OCI-LY7 (cell line): ENCODE data around the gene ABCD1. TPM values are rescaled to one million over a fixed set of nuclear protein-coding genes. Genes with fewer than 3 reads are reported as not detected.
"Not testable (repeated sequence)": the region's sequence is repeated elsewhere in the genome, so short reads cannot be mapped to it uniquely, and the experiment has no call there.

Experiments
- BruUV-seq: library from RNA; stranded (reverse); fragments of 400-500 nt; replicated peaks from 2 replicates; lab custom pipeline; 2021; lab: Mats Ljungman, UMichigan
- CTCF ChIA-PET: fragments of 300-600 bp; sonication (Branson Sonifier 250); formaldehyde crosslinking; loops from one replicate; lab custom pipeline; 2022; ENCODE audit warnings: antibody characterized with exemption; ENCODE audit not compliant: unreplicated experiment; lab: Charles Lee
- POLR2A ChIA-PET: fragments of 300-600 bp; sonication (Branson Sonifier 250); formaldehyde crosslinking; loops from one replicate; lab custom pipeline; 2022; ENCODE audit warnings: antibody characterized with exemption; lab: Charles Lee
- DNase-seq: peaks from one replicate; pipeline ENCODE4 v3.0.0-alpha.2; 2015; ENCODE audit warnings: low spot score
- H2AFZ ChIP-seq: fragments of 200-600 bp; sonication (generic), shearing (Covaris generic); 2 replicates; pipeline ENCODE4 v1.6.1; 2014; ENCODE audit warnings: mild to moderate bottlenecking, antibody characterized with exemption, low read length, moderate library complexity
- H3K27ac ChIP-seq: fragments of 200-600 bp; sonication (generic); 2 replicates; pipeline ENCODE4 v1.5.1; 2014; ENCODE audit warnings: mixed run types, low read depth, mild to moderate bottlenecking, moderate library complexity, low read length, inconsistent platforms; ENCODE audit not compliant: poor library complexity, severe bottlenecking
- H3K36me3 ChIP-seq: fragments of 200-600 bp; sonication (generic); 2 replicates; pipeline ENCODE4 v1.6.1; 2014; ENCODE audit warnings: mild to moderate bottlenecking, antibody characterized with exemption, low read length, moderate library complexity, mixed read lengths; ENCODE audit not compliant: insufficient read depth
- H3K4me1 ChIP-seq: fragments of 200-600 bp; sonication (generic); 2 replicates; pipeline ENCODE4 v1.5.1; 2014; ENCODE audit warnings: mild to moderate bottlenecking, low read length; ENCODE audit not compliant: insufficient read depth, poor library complexity, severe bottlenecking
- H3K4me2 ChIP-seq: fragments of 200-600 bp; sonication (generic); 2 replicates; pipeline ENCODE4 v1.6.1; 2014; ENCODE audit warnings: mild to moderate bottlenecking, low read length
- H3K4me3 ChIP-seq: fragments of 200-600 bp; sonication (generic); 2 replicates; pipeline ENCODE4 v1.5.1; 2014; ENCODE audit warnings: mild to moderate bottlenecking, low read depth, low read length; ENCODE audit not compliant: poor library complexity, severe bottlenecking
- H3K79me2 ChIP-seq: fragments of 200-600 bp; sonication (generic); 2 replicates; pipeline ENCODE4 v1.6.1; 2016; ENCODE audit warnings: low read depth, mild to moderate bottlenecking, low read length, moderate library complexity, mixed read lengths; ENCODE audit not compliant: insufficient read depth
- H3K9me2 ChIP-seq: fragments of 200-600 bp; sonication (generic); 2 replicates; pipeline ENCODE4 v1.6.1; 2016; ENCODE audit warnings: mild to moderate bottlenecking, low read length, mixed read lengths; ENCODE audit not compliant: insufficient read depth
- H3K9me3 ChIP-seq: fragments of 200-600 bp; sonication (generic); 2 replicates; pipeline ENCODE4 v1.6.1; 2014; ENCODE audit warnings: mild to moderate bottlenecking, mixed run types, low read length, mixed read lengths
- H4K20me1 ChIP-seq: fragments of 200-600 bp; sonication (generic); 2 replicates; pipeline ENCODE4 v1.6.1; 2014; ENCODE audit warnings: mild to moderate bottlenecking, antibody characterized with exemption, low read length, moderate library complexity, mixed read lengths; ENCODE audit not compliant: insufficient read depth
- CTCF ChIP-seq: fragments of 200-600 bp; sonication (generic); conservative IDR thresholded peaks from 2 replicates; pipeline ENCODE4 v1.5.1; 2014; ENCODE audit warnings: mild to moderate bottlenecking, antibody characterized with exemption, low read length, moderate library complexity, mixed read lengths
- EZH2phosphoT487 ChIP-seq: fragments of 200-600 bp; sonication (generic); IDR thresholded peaks from 2 replicates; pipeline ENCODE4 v1.6.1; 2018; ENCODE audit warnings: low read depth, borderline replicate concordance, mild to moderate bottlenecking, mixed run types, antibody characterized with exemption, low read length, moderate library complexity, mixed read lengths
- intact Hi-C: fragments of 100-400 bp; cut with micrococcal nuclease; formaldehyde crosslinking; loops from one replicate; pipeline ENCODE4 v1.10.0; 2022; ENCODE audit not compliant: unreplicated experiment
- total RNA-seq, 2 experiments: library from RNA; depleted of rRNA in 1 of 2; stranded (reverse); fragments of >200 nt in 1 of 2; shearing (Covaris generic) in 1 of 2; gene quantifications; 2 replicates each; pipeline ENCODE4 v1.2.3, GENCODE V29; 2014 to 2022

Gene ABCD1
- total RNA-seq, 2 experiments from 2014 or later = 6.9 to 8.8 TPM

GRCh38 chrX:153746359-153746758, 21.7 kb downstream of the ABCD1 start:
- DNase-seq = no peak
- no TSS peak for BruUV-seq
- ChIA-PET CTCF (no interaction called here), POLR2A (no interaction called here)
- no peaks in the 10 kb centered on the region for H3K36me3 ChIP-seq
- H3K4me2 ChIP-seq = no peak overlapping the region
- H3K9me3 ChIP-seq = no peaks in the 10 kb centered on the region
- H3K9me2 ChIP-seq = no peaks in the 10 kb centered on the region
- H4K20me1 ChIP-seq = no peaks in the 10 kb centered on the region
- TF ChIP-seq CTCF (no peak), EZH2phosphoT487 (no peak)
- H3K4me1 ChIP-seq = no peaks in the 10 kb centered on the region
- H3K27ac ChIP-seq = no peak overlapping the region
- intact Hi-C loops = no loop called here
- no peaks in the 10 kb centered on the region for H3K79me2 ChIP-seq
- no peak overlapping the region for H2AFZ ChIP-seq
- H3K4me3 ChIP-seq = no peak overlapping the region

- H3K4me3 ChIP-seq, H4K20me1 ChIP-seq, H3K36me3 ChIP-seq, CTCF ChIA-PET, H3K79me2 ChIP-seq, DNase-seq, intact Hi-C loops, H3K9me3 ChIP-seq, H3K27ac ChIP-seq, H3K4me1 ChIP-seq, H2AFZ ChIP-seq, H3K9me2 ChIP-seq, H3K4me2 ChIP-seq, BruUV-seq: not testable (repeated sequence)
- POLR2A ChIA-PET = interaction anchor here (0.7 kb wide), 1 partner anchor 19 kb away, joined by 5 read pairs; no protein-coding TSS in a partner anchor
Measured at GRCh38 chrX:153746991-153747390, 22.3 kb downstream of the ABCD1 start.

- BruUV-seq, POLR2A ChIA-PET: not testable (repeated sequence)
Measured at GRCh38 chrX:153749017-153749416, 24.4 kb downstream of the ABCD1 start.

GRCh38 chrX:153750127-153750774, 25.6 kb downstream of the ABCD1 start:
- BruUV-seq = no TSS peak
- intact Hi-C loops = no loop called here
- no peaks in the 10 kb centered on the region for H3K9me3 ChIP-seq
- H4K20me1 ChIP-seq = no peaks in the 10 kb centered on the region
- POLR2A ChIA-PET = no interaction called here
- no peak overlapping the region for H3K4me3 ChIP-seq
- H3K4me1 ChIP-seq = no peaks in the 10 kb centered on the region
- no peak for DNase-seq
- no peak overlapping the region for H3K27ac ChIP-seq
- no peaks in the 10 kb centered on the region for H3K9me2 ChIP-seq
- H3K79me2 ChIP-seq = no peaks in the 10 kb centered on the region
- H3K36me3 ChIP-seq = no peaks in the 10 kb centered on the region
- TF ChIP-seq CTCF (no peak), EZH2phosphoT487 (no peak)
- CTCF ChIA-PET = no interaction called here
- no peak overlapping the region for H2AFZ ChIP-seq
- no peak overlapping the region for H3K4me2 ChIP-seq

More at GRCh38 chrX:153749017-153749416, 24.4 kb downstream of the ABCD1 start:
- H3K36me3 ChIP-seq, H3K9me3 ChIP-seq, DNase-seq, H3K4me2 ChIP-seq, H3K4me1 ChIP-seq, intact Hi-C loops, H3K79me2 ChIP-seq, H3K27ac ChIP-seq, CTCF ChIA-PET, H3K9me2 ChIP-seq, H4K20me1 ChIP-seq, H2AFZ ChIP-seq, H3K4me3 ChIP-seq: not testable (repeated sequence)
